ENCODE data around the gene SEMA3C. TPM values are rescaled to one million over a fixed set of nuclear protein-coding genes. Genes with fewer than 3 reads are reported as not detected.

SEMA3C gene
- total and polyA plus RNA-seq, 4 experiments from 2014 or later = 0.47 to 0.50 TPM; not detected in 2

GRCh38 chr7:80783186-80783677 lies 135.6 kb downstream of the SEMA3C start:
- Mint-ChIP-seq H3K27ac (no peak overlapping the region), H3K36me3 (no peaks in the 10 kb centered on the region), H3K27me3 (no peaks in the 10 kb centered on the region), H3K4me3 (no peak overlapping the region), H3K4me1 (no peaks in the 10 kb centered on the region), H3K9me3 (peaks cover 0 to 20% (median 8%) of the 10 kb centered on the region in 8 donors)
- DNase-seq = no peak
- no peak overlapping the region for H3K4me3 ChIP-seq (ENCODE audit: low read length in 2 of 2)
- intact Hi-C loops (cut with micrococcal nuclease) = no loop called here
- ChIA-PET POLR2A (ENCODE audit: partially characterized antibody) (no interaction called here), CTCF (ENCODE audit: partially characterized antibody) (no interaction called here)
- no peaks in the 10 kb centered on the region for H3K27me3 ChIP-seq (ENCODE audit: insufficient read depth, low read length)
- no peaks in the 10 kb centered on the region for H3K4me1 ChIP-seq (ENCODE audit: insufficient read depth, low read length)
- H3K9me3 ChIP-seq (ENCODE audit: control insufficient read depth in 1 of 2, low read length in 2 of 2) = no peaks in the 10 kb centered on the region
- no peaks in the 10 kb centered on the region for H3K36me3 ChIP-seq (ENCODE audit: insufficient read depth, low read length)
- H3K27ac ChIP-seq (ENCODE audit: low read depth, low read length) = no peak overlapping the region

- H3K27ac Mint-ChIP-seq = no peak overlapping the region
- Histone ChIP-seq H3K4me3 (ENCODE audit: low read length in 2 of 2) (no peak overlapping the region), H3K27ac (ENCODE audit: low read depth, low read length) (no peak overlapping the region), H3K9me3 (ENCODE audit: control insufficient read depth in 1 of 2, low read length in 2 of 2) (no peaks in the 10 kb centered on the region), H3K27me3 (ENCODE audit: insufficient read depth, low read length) (no peaks in the 10 kb centered on the region), H3K4me1 (ENCODE audit: insufficient read depth, low read length) (no peaks in the 10 kb centered on the region), H3K36me3 (ENCODE audit: insufficient read depth, low read length) (no peaks in the 10 kb centered on the region)
- ChIA-PET POLR2A (ENCODE audit: partially characterized antibody) (no interaction called here), CTCF (ENCODE audit: partially characterized antibody) (no interaction called here)
- H3K9me3 Mint-ChIP-seq = peaks cover 0 to 12% (median 5%) of the 10 kb centered on the region in 8 donors
- H3K4me3 Mint-ChIP-seq = no peak overlapping the region
- no peaks in the 10 kb centered on the region for H3K27me3 Mint-ChIP-seq
- H3K36me3 Mint-ChIP-seq = no peaks in the 10 kb centered on the region
- no peaks in the 10 kb centered on the region for H3K4me1 Mint-ChIP-seq
- no peak for DNase-seq
- intact Hi-C loops (cut with micrococcal nuclease) = no loop called here
Measured at GRCh38 chr7:80781561-80781979, 137.3 kb downstream of the SEMA3C start.

GRCh38 chr7:80781146-80781545 lies 137.7 kb downstream of the SEMA3C start:
- no peak overlapping the region for H3K4me3 Mint-ChIP-seq
- no peaks in the 10 kb centered on the region for H3K27me3 Mint-ChIP-seq
- H3K36me3 Mint-ChIP-seq = no peaks in the 10 kb centered on the region
- Histone ChIP-seq H3K36me3 (ENCODE audit: insufficient read depth, low read length) (no peaks in the 10 kb centered on the region), H3K27me3 (ENCODE audit: insufficient read depth, low read length) (no peaks in the 10 kb centered on the region), H3K4me1 (ENCODE audit: insufficient read depth, low read length) (no peaks in the 10 kb centered on the region), H3K9me3 (ENCODE audit: control insufficient read depth in 1 of 2, low read length in 2 of 2) (no peaks in the 10 kb centered on the region), H3K27ac (ENCODE audit: low read depth, low read length) (no peak overlapping the region), H3K4me3 (ENCODE audit: low read length in 2 of 2) (no peak overlapping the region)
- CTCF ChIA-PET (ENCODE audit: partially characterized antibody) = no interaction called here
- POLR2A ChIA-PET (ENCODE audit: partially characterized antibody) = no interaction called here
- no peaks in the 10 kb centered on the region for H3K4me1 Mint-ChIP-seq
- no peak for DNase-seq
- intact Hi-C loops (cut with micrococcal nuclease) = no loop called here
- no peak overlapping the region for H3K27ac Mint-ChIP-seq
- peaks cover 0 to 11% (median 4%) of the 10 kb centered on the region in 8 donors for H3K9me3 Mint-ChIP-seq

GRCh38 chr7:80779456-80779855 lies 139.4 kb downstream of the SEMA3C start:
- peaks cover 0 to 11% (median 3%) of the 10 kb centered on the region in 8 donors for H3K9me3 Mint-ChIP-seq
- POLR2A ChIA-PET (ENCODE audit: partially characterized antibody) = no interaction called here

GRCh38 chr7:80775897-80776296 lies 143.0 kb downstream of the SEMA3C start:
- intact Hi-C loops (cut with micrococcal nuclease) = no loop called here
- Mint-ChIP-seq H3K9me3 (peaks cover 0 to 7% (median 4%) of the 10 kb centered on the region in 8 donors), H3K4me3 (no peak overlapping the region), H3K27ac (no peak overlapping the region), H3K36me3 (no peaks in the 10 kb centered on the region), H3K27me3 (no peaks in the 10 kb centered on the region), H3K4me1 (no peaks in the 10 kb centered on the region)
- ChIA-PET CTCF (ENCODE audit: partially characterized antibody) (no interaction called here), POLR2A (ENCODE audit: partially characterized antibody) (no interaction called here)
- H3K27me3 ChIP-seq (ENCODE audit: insufficient read depth, low read length) = no peaks in the 10 kb centered on the region
- H3K27ac ChIP-seq (ENCODE audit: low read depth, low read length) = no peak overlapping the region
- H3K36me3 ChIP-seq (ENCODE audit: insufficient read depth, low read length) = no peaks in the 10 kb centered on the region
- H3K4me1 ChIP-seq (ENCODE audit: insufficient read depth, low read length) = no peaks in the 10 kb centered on the region
- DNase-seq = no peak
- H3K4me3 ChIP-seq (ENCODE audit: low read length in 2 of 2) = no peak overlapping the region
- H3K9me3 ChIP-seq (ENCODE audit: control insufficient read depth in 1 of 2, low read length in 2 of 2) = no peaks in the 10 kb centered on the region

More at GRCh38 chr7:80779456-80779855, 139.4 kb downstream of the SEMA3C start:
- Mint-ChIP-seq H3K27me3 (no peaks in the 10 kb centered on the region), H3K4me1 (no peaks in the 10 kb centered on the region), H3K27ac (no peak overlapping the region), H3K4me3 (no peak overlapping the region), H3K36me3 (no peaks in the 10 kb centered on the region)
- CTCF ChIA-PET (ENCODE audit: partially characterized antibody) = no interaction called here
- no peaks in the 10 kb centered on the region for H3K4me1 ChIP-seq (ENCODE audit: insufficient read depth, low read length)
- no peaks in the 10 kb centered on the region for H3K27me3 ChIP-seq (ENCODE audit: insufficient read depth, low read length)
- no peak overlapping the region for H3K4me3 ChIP-seq (ENCODE audit: low read length in 2 of 2)
- H3K36me3 ChIP-seq (ENCODE audit: insufficient read depth, low read length) = no peaks in the 10 kb centered on the region
- H3K9me3 ChIP-seq (ENCODE audit: control insufficient read depth in 1 of 2, low read length in 2 of 2) = no peaks in the 10 kb centered on the region
- H3K27ac ChIP-seq (ENCODE audit: low read depth, low read length) = no peak overlapping the region
- DNase-seq = no peak
- intact Hi-C loops (cut with micrococcal nuclease) = no loop called here

GRCh38 chr7:80775482-80775881 lies 143.4 kb downstream of the SEMA3C start:
- H3K27ac Mint-ChIP-seq = no peak overlapping the region
- no peaks in the 10 kb centered on the region for H3K4me1 Mint-ChIP-seq
- no peak overlapping the region for H3K27ac ChIP-seq (ENCODE audit: low read depth, low read length)
- no peaks in the 10 kb centered on the region for H3K36me3 ChIP-seq (ENCODE audit: insufficient read depth, low read length)
- no peaks in the 10 kb centered on the region for H3K4me1 ChIP-seq (ENCODE audit: insufficient read depth, low read length)
- no peaks in the 10 kb centered on the region for H3K27me3 ChIP-seq (ENCODE audit: insufficient read depth, low read length)
- no peak for DNase-seq
- H3K9me3 Mint-ChIP-seq = peaks cover 0 to 7% (median 4%) of the 10 kb centered on the region in 8 donors
- ChIA-PET POLR2A (ENCODE audit: partially characterized antibody) (no interaction called here), CTCF (ENCODE audit: partially characterized antibody) (no interaction called here)
- no peak overlapping the region for H3K4me3 ChIP-seq (ENCODE audit: low read length in 2 of 2)
- no peaks in the 10 kb centered on the region for H3K36me3 Mint-ChIP-seq
- no peaks in the 10 kb centered on the region for H3K27me3 Mint-ChIP-seq
- intact Hi-C loops (cut with micrococcal nuclease) = no loop called here
- no peaks in the 10 kb centered on the region for H3K9me3 ChIP-seq (ENCODE audit: control insufficient read depth in 1 of 2, low read length in 2 of 2)
- no peak overlapping the region for H3K4me3 Mint-ChIP-seq

GRCh38 chr7:80774843-80775242 lies 144.0 kb downstream of the SEMA3C start:
- H3K36me3 ChIP-seq (ENCODE audit: insufficient read depth, low read length) = no peaks in the 10 kb centered on the region
- H3K4me1 ChIP-seq (ENCODE audit: insufficient read depth, low read length) = no peaks in the 10 kb centered on the region
- intact Hi-C loops (cut with micrococcal nuclease) = no loop called here

More at GRCh38 chr7:80774843-80775242, 144.0 kb downstream of the SEMA3C start:
- H3K9me3 ChIP-seq (ENCODE audit: control insufficient read depth in 1 of 2, low read length in 2 of 2) = no peaks in the 10 kb centered on the region
- CTCF ChIA-PET (ENCODE audit: partially characterized antibody) = no interaction called here
- H3K27ac ChIP-seq (ENCODE audit: low read depth, low read length) = no peak overlapping the region
- Mint-ChIP-seq H3K4me1 (no peaks in the 10 kb centered on the region), H3K36me3 (no peaks in the 10 kb centered on the region), H3K9me3 (peaks cover 0 to 7% (median 4%) of the 10 kb centered on the region in 8 donors), H3K4me3 (no peak overlapping the region), H3K27me3 (no peaks in the 10 kb centered on the region), H3K27ac (no peak overlapping the region)
- no peak for DNase-seq
- POLR2A ChIA-PET (ENCODE audit: partially characterized antibody) = no interaction called here
- H3K4me3 ChIP-seq (ENCODE audit: low read length in 2 of 2) = no peak overlapping the region
- no peaks in the 10 kb centered on the region for H3K27me3 ChIP-seq (ENCODE audit: insufficient read depth, low read length)

Data from CD4-positive, alpha-beta memory T cell (primary cell).